Activated naive CD8-positive, alpha-beta T cell (primary cell): ENCODE measurements around the gene PHACTR4.
"Not testable (repeated sequence)": the region's sequence is repeated elsewhere in the genome, so short reads cannot be mapped to it uniquely, and the experiment has no call there.

Experiments
- H3K27ac Mint-ChIP-seq: one replicate; pipeline ENCODE4 v1.8.0; 2021; ENCODE audit warnings: mixed read lengths
- H3K27me3 Mint-ChIP-seq: one replicate; pipeline ENCODE4 v1.8.0; 2021; ENCODE audit warnings: mixed read lengths
- H3K36me3 Mint-ChIP-seq: one replicate; pipeline ENCODE4 v1.8.0; 2021; ENCODE audit warnings: mixed read lengths
- H3K4me1 Mint-ChIP-seq: one replicate; pipeline ENCODE4 v1.8.0; 2021; ENCODE audit warnings: low read depth, mixed read lengths
- H3K4me3 Mint-ChIP-seq: one replicate; pipeline ENCODE4 v1.8.0; 2021; ENCODE audit warnings: mild to moderate bottlenecking, mixed read lengths
- H3K9me3 Mint-ChIP-seq: one replicate; pipeline ENCODE4 v1.8.0; 2021; ENCODE audit warnings: low read depth, mixed read lengths

PHACTR4 gene

GRCh38 chr1:28470146-28470545 lies 100.6 kb downstream of the PHACTR4 start:
- H3K4me3 Mint-ChIP-seq = no peak overlapping the region
- peaks cover 12% of the 10 kb centered on the region for H3K36me3 Mint-ChIP-seq
- H3K9me3 Mint-ChIP-seq = no peaks in the 10 kb centered on the region
- H3K4me1 Mint-ChIP-seq = peaks cover 6% of the 10 kb centered on the region
- H3K27ac Mint-ChIP-seq = no peak overlapping the region
- no peaks in the 10 kb centered on the region for H3K27me3 Mint-ChIP-seq

DNA sequence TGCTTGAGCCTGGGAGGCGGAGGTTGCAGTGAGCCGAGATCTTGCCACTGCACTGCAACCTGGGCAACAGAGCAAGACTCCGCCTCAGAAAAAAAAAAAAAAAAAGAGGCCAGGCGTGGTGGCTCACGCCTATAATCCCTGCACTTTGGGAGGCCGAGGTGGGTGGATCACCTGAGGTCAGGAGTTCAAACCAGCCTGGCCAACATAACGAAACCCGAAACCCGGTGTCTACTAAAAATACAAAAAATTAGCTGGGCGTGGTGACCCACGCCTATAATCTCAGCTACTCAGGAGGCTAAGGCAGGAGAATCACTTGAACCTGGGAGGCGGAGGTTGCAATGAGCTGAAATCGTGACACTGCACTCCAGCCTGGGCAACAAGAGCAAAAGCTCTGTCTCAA lies 110.0 kb downstream of the PHACTR4 start:
- not testable (repeated sequence) for H3K27ac Mint-ChIP-seq, H3K4me1 Mint-ChIP-seq, H3K36me3 Mint-ChIP-seq, H3K9me3 Mint-ChIP-seq, H3K27me3 Mint-ChIP-seq, H3K4me3 Mint-ChIP-seq

GRCh38 chr1:28480308-28480707 lies 110.8 kb downstream of the PHACTR4 start:
- Mint-ChIP-seq H3K36me3 (peaks cover 7% of the 10 kb centered on the region), H3K27ac (no peak overlapping the region), H3K4me1 (no peaks in the 10 kb centered on the region), H3K9me3 (no peaks in the 10 kb centered on the region), H3K27me3 (no peaks in the 10 kb centered on the region), H3K4me3 (no peak overlapping the region)

GRCh38 chr1:28482138-28482537 lies 112.6 kb downstream of the PHACTR4 start:
- no peaks in the 10 kb centered on the region for H3K27me3 Mint-ChIP-seq
- no peaks in the 10 kb centered on the region for H3K4me1 Mint-ChIP-seq
- H3K4me3 Mint-ChIP-seq = no peak overlapping the region
- peaks cover 7% of the 10 kb centered on the region for H3K36me3 Mint-ChIP-seq
- no peaks in the 10 kb centered on the region for H3K9me3 Mint-ChIP-seq
- no peak overlapping the region for H3K27ac Mint-ChIP-seq

DNA sequence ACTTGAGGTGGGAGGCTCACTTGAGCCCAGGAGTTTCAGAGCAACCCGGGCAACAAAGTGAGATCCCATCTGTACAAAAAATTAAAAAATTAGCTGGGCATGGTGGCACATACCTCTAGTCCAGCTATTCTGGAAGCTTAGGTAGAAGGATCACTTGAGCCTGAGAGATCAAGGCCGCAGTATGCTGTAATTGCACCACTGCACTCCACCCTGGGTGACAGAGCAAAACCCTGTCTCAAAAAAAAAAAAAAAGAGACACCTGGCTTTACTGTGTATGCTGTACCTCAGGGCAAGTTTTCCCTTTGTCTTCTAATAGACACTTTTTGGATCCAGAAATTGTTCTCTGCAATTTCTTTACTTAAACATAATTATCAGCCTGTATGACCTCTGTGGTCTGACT lies 113.2 kb downstream of the PHACTR4 start:
- Mint-ChIP-seq H3K4me1 (no peaks in the 10 kb centered on the region), H3K27ac (no peak overlapping the region), H3K9me3 (no peaks in the 10 kb centered on the region), H3K27me3 (no peaks in the 10 kb centered on the region), H3K4me3 (no peak overlapping the region), H3K36me3 (peaks cover 7% of the 10 kb centered on the region)

DNA sequence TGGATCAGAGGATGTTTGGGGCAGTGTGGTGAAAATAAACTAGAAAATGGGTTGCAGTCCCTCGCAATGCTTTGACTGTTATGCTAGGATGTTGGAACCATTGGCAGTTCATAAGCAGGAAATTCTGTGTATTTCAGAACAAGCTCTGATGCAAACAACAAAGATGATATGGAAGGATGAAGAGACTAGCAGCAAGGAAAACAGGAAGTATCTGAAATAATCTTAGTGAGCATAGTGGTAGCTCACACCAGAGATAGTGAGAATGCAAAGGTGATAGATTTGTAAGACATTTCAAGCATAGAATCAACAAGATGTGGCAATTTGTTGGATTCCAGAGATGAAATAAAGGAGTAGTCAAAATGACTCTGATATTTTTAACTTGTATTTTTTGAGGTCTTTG lies 125.2 kb downstream of the PHACTR4 start:
- Mint-ChIP-seq H3K36me3 (peaks cover 4% of the 10 kb centered on the region), H3K27ac (peak overlapping the region; percentile 18), H3K27me3 (no peaks in the 10 kb centered on the region), H3K9me3 (no peaks in the 10 kb centered on the region), H3K4me3 (no peak overlapping the region), H3K4me1 (peaks cover 7% of the 10 kb centered on the region)

GRCh38 chr1:28499553-28499952 lies 130.0 kb downstream of the PHACTR4 start:
- no peak overlapping the region for H3K27ac Mint-ChIP-seq
- no peaks in the 10 kb centered on the region for H3K36me3 Mint-ChIP-seq
- H3K9me3 Mint-ChIP-seq = no peaks in the 10 kb centered on the region
- no peak overlapping the region for H3K4me3 Mint-ChIP-seq
- H3K27me3 Mint-ChIP-seq = no peaks in the 10 kb centered on the region
- H3K4me1 Mint-ChIP-seq = peaks cover 3% of the 10 kb centered on the region

- Mint-ChIP-seq H3K4me1 (peaks cover 5% of the 10 kb centered on the region), H3K4me3 (no peak overlapping the region), H3K27ac (no peak overlapping the region), H3K36me3 (peaks cover 7% of the 10 kb centered on the region), H3K27me3 (no peaks in the 10 kb centered on the region), H3K9me3 (no peaks in the 10 kb centered on the region)
These were observed 132.4 kb downstream of the PHACTR4 start for GRCh38 chr1:28501925-28502324.

DNA sequence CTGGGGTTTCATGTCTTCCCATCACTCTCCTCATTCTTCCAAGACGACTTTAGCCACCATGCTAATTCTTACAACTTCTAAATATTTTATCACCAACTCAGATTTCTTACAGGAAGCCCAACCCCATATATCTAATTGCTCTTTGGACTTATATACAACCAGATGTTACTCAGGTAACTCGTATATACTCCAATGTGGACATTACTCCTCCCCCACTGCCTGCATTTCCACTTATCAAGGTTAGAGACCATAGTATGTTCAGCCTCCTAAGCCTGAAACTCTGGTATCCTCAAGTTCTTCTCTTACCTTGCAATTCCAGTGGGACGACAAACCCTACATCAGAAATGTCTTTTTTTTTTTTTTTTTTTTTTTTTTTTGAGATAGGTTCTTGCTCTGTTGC lies 133.6 kb downstream of the PHACTR4 start:
- Mint-ChIP-seq H3K27me3 (no peaks in the 10 kb centered on the region), H3K27ac (no peak overlapping the region), H3K4me3 (no peak overlapping the region), H3K4me1 (peaks cover 5% of the 10 kb centered on the region), H3K9me3 (no peaks in the 10 kb centered on the region), H3K36me3 (peaks cover 10% of the 10 kb centered on the region)

- Mint-ChIP-seq H3K9me3 (no peaks in the 10 kb centered on the region), H3K27ac (peak within 1 kb of the TSS; percentile 99), H3K4me1 (peaks cover 25% of the 10 kb centered on the region), H3K4me3 (peak within 1 kb of the TSS; percentile 97), H3K27me3 (no peaks in the 10 kb centered on the region), H3K36me3 (peaks cover 26% of the 10 kb centered on the region)
These were observed 136.1 kb downstream of the PHACTR4 start, which contains the start of gene RCC1 for GRCh38 chr1:28505406-28506187. Gene RCC1 (plus strand): TSS chr1:28506043. CDS start chr1:28529867, 23,824 bp downstream.

- peak overlapping the region; percentile 97 for H3K4me3 Mint-ChIP-seq
- no peaks in the 10 kb centered on the region for H3K9me3 Mint-ChIP-seq
- peaks cover 30% of the 10 kb centered on the region for H3K36me3 Mint-ChIP-seq
- H3K27me3 Mint-ChIP-seq = no peaks in the 10 kb centered on the region
- peaks cover 31% of the 10 kb centered on the region for H3K4me1 Mint-ChIP-seq
- H3K27ac Mint-ChIP-seq = peak overlapping the region; percentile 99
These were observed 137.3 kb downstream of the PHACTR4 start for GRCh38 chr1:28506907-28507246.

DNA sequence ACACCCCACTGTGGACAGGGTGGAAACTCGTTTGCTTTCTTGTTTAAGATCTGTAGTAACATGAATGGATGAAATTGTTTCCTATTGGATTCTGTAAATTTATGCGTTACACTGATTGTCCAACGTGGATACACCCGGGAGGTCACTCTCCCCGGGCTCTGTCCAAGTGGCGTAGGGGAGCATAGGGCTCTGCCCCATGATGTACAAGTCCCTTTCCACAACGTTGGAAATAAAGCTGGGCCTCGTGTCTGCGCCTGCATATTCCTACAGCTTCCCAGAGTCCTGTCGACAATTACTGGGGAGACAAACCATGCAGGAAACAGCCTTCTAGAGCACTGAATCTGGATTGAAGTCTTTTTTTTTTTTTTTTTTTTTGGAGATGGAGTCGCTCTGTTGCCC lies 137.7 kb downstream of the PHACTR4 start:
- peak overlapping the region; percentile 99 for H3K27ac Mint-ChIP-seq
- H3K9me3 Mint-ChIP-seq = no peaks in the 10 kb centered on the region
- no peaks in the 10 kb centered on the region for H3K27me3 Mint-ChIP-seq
- H3K36me3 Mint-ChIP-seq = peaks cover 30% of the 10 kb centered on the region
- H3K4me1 Mint-ChIP-seq = peaks cover 33% of the 10 kb centered on the region
- H3K4me3 Mint-ChIP-seq = peak overlapping the region; percentile 97

DNA sequence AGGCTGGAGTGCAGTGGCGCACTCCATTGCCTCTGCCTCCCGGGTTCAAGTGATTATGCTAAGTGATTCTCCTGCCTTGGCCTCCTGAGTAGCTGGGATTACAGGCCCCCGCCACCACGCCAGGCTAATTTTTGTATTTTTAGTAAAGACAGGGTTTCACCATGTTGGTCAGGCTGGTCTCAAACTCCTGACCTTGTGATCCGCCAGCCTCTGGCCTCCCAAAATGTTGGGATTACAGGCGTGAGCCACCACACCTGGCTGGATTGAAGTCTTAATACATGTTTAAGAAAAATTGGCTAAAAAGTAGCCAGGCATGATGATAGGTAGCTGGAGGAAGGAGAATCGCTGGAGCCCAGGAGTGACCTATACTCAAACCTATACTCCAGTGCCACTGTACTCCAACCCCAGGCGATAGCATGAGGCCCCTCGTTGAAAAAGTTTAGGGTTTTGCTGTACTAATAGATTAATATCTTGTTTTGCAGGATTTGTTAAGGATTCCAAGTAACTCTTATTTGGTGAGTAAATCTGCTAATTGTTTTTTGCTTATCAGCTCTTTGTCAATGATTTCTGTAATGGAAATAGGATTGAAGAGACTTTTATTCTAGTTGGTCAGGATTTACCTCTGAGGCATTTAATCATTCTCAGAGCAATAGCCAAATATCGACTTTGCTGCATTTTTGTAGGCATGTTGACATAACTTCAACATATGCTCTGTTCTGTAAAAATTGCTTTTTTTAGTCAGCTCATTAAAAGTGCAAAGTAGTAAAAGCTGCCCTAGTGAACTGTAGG lies 138.3 kb downstream of the PHACTR4 start:
- Mint-ChIP-seq H3K27me3 (no peaks in the 10 kb centered on the region), H3K4me3 (peak overlapping the region; percentile 97), H3K4me1 (peaks cover 37% of the 10 kb centered on the region), H3K36me3 (peaks cover 32% of the 10 kb centered on the region), H3K9me3 (no peaks in the 10 kb centered on the region), H3K27ac (peak overlapping the region; percentile 99)

GRCh38 chr1:28508435-28508754 lies 138.9 kb downstream of the PHACTR4 start:
- H3K4me1 Mint-ChIP-seq = peaks cover 37% of the 10 kb centered on the region

GRCh38 chr1:28509705-28510272 lies 140.2 kb downstream of the PHACTR4 start:
- no peaks in the 10 kb centered on the region for H3K27me3 Mint-ChIP-seq
- peaks cover 37% of the 10 kb centered on the region for H3K4me1 Mint-ChIP-seq
- no peaks in the 10 kb centered on the region for H3K9me3 Mint-ChIP-seq
- peak overlapping the region; percentile 99 for H3K27ac Mint-ChIP-seq
- H3K36me3 Mint-ChIP-seq = peaks cover 32% of the 10 kb centered on the region
- H3K4me3 Mint-ChIP-seq = peak overlapping the region; percentile 97

More at GRCh38 chr1:28508435-28508754, 138.9 kb downstream of the PHACTR4 start:
- Mint-ChIP-seq H3K4me3 (peak overlapping the region; percentile 97), H3K36me3 (peaks cover 32% of the 10 kb centered on the region), H3K9me3 (no peaks in the 10 kb centered on the region), H3K27ac (peak overlapping the region; percentile 99), H3K27me3 (no peaks in the 10 kb centered on the region)
